ENCODE data around the gene HES7.

The HES7 gene

GRCh38 chr17:8076502-8077266, 47.2 kb downstream of the HES7 start:
- Histone ChIP-seq H3F3A (ENCODE audit: insufficient read depth, low read length) (no peaks in the 10 kb centered on the region), H3K9ac (ENCODE audit: low read length) (no peak overlapping the region), H3K4me2 (ENCODE audit: low read length) (no peak overlapping the region), H3K4me3 (ENCODE audit: low read depth, low read length, poor library complexity, severe bottlenecking) (no peak overlapping the region), H3K9me3 (ENCODE audit: low read length) (no peaks in the 10 kb centered on the region), H3K9me2 (ENCODE audit: low read depth, low read length) (no peaks in the 10 kb centered on the region), H3K36me3 (ENCODE audit: insufficient read depth, low read length) (no peaks in the 10 kb centered on the region; the same call in 1 of the 2 replicates), H3K79me2 (ENCODE audit: insufficient read depth, low read length) (no peaks in the 10 kb centered on the region), H2AFZ (ENCODE audit: low read length) (no peak overlapping the region), H3K27ac (ENCODE audit: low read depth, low read length, poor library complexity, severe bottlenecking) (no peak overlapping the region), H3K4me1 (ENCODE audit: insufficient read depth, low read length, severe bottlenecking) (peaks cover 7% of the 10 kb centered on the region), H3K27me3 (ENCODE audit: insufficient read depth, low read length) (peaks cover 4% of the 10 kb centered on the region; the same call in 1 of the 2 replicates), H4K20me1 (ENCODE audit: insufficient read depth, low read length) (no peaks in the 10 kb centered on the region)
- no peak for TF ChIP-seq CTCF (IDR thresholded peaks at IDR 0.05; ENCODE audit: low read length)
- TF ChIP-seq EZH2 (IDR thresholded peaks at IDR 0.05; ENCODE audit: borderline replicate concordance, low read length) = no peak

- Histone ChIP-seq H2AFZ (ENCODE audit: low read length) (no peak overlapping the region), H3K9me2 (ENCODE audit: low read depth, low read length) (no peaks in the 10 kb centered on the region), H3K27ac (ENCODE audit: low read depth, low read length, poor library complexity, severe bottlenecking) (no peak overlapping the region), H3F3A (ENCODE audit: insufficient read depth, low read length) (no peaks in the 10 kb centered on the region), H3K79me2 (ENCODE audit: insufficient read depth, low read length) (no peaks in the 10 kb centered on the region), H3K36me3 (ENCODE audit: insufficient read depth, low read length) (no peaks in the 10 kb centered on the region; the same call in 1 of the 2 replicates), H3K4me2 (ENCODE audit: low read length) (no peak overlapping the region), H3K9me3 (ENCODE audit: low read length) (no peaks in the 10 kb centered on the region), H3K27me3 (ENCODE audit: insufficient read depth, low read length) (peaks cover 7% of the 10 kb centered on the region; the same call in 1 of the 2 replicates), H4K20me1 (ENCODE audit: insufficient read depth, low read length) (no peaks in the 10 kb centered on the region), H3K9ac (ENCODE audit: low read length) (no peak overlapping the region), H3K4me3 (ENCODE audit: low read depth, low read length, poor library complexity, severe bottlenecking) (no peak overlapping the region), H3K4me1 (ENCODE audit: insufficient read depth, low read length, severe bottlenecking) (peaks cover 7% of the 10 kb centered on the region)
- TF ChIP-seq CTCF (IDR thresholded peaks at IDR 0.05; ENCODE audit: low read length) = no peak
- TF ChIP-seq EZH2 (IDR thresholded peaks at IDR 0.05; ENCODE audit: borderline replicate concordance, low read length) = no peak
Measured at GRCh38 chr17:8075574-8076342, 48.1 kb downstream of the HES7 start.

- Histone ChIP-seq H4K20me1 (ENCODE audit: insufficient read depth, low read length) (no peaks in the 10 kb centered on the region), H3K79me2 (ENCODE audit: insufficient read depth, low read length) (no peaks in the 10 kb centered on the region), H3K27me3 (ENCODE audit: insufficient read depth, low read length) (peaks cover 7% of the 10 kb centered on the region; the same call in 1 of the 2 replicates), H3K4me2 (ENCODE audit: low read length) (no peak overlapping the region), H3K27ac (ENCODE audit: low read depth, low read length, poor library complexity, severe bottlenecking) (no peak overlapping the region), H3F3A (ENCODE audit: insufficient read depth, low read length) (no peaks in the 10 kb centered on the region), H3K9ac (ENCODE audit: low read length) (no peak overlapping the region), H3K9me2 (ENCODE audit: low read depth, low read length) (no peaks in the 10 kb centered on the region), H3K36me3 (ENCODE audit: insufficient read depth, low read length) (no peaks in the 10 kb centered on the region), H2AFZ (ENCODE audit: low read length) (no peak overlapping the region), H3K4me1 (ENCODE audit: insufficient read depth, low read length, severe bottlenecking) (peaks cover 1% of the 10 kb centered on the region), H3K9me3 (ENCODE audit: low read length) (no peaks in the 10 kb centered on the region), H3K4me3 (ENCODE audit: low read depth, low read length, poor library complexity, severe bottlenecking) (no peak overlapping the region)
- TF ChIP-seq CTCF (IDR thresholded peaks at IDR 0.05; ENCODE audit: low read length) = no peak
- no peak for TF ChIP-seq EZH2 (IDR thresholded peaks at IDR 0.05; ENCODE audit: borderline replicate concordance, low read length)
Measured at GRCh38 chr17:8075081-8075480, 48.8 kb downstream of the HES7 start.

Data from OCI-LY1 (cell line).